Gastrocnemius medialis (tissue), 4 donors: ENCODE measurements around the gene EP400.

ENCODE experiments used
- CTCF ChIP-seq, 5 experiments: fragments of 450-650 bp in 3 of 5; fragments of 200-600 bp in 2 of 5; sonication (generic) in 2 of 5; IDR thresholded peaks in 4 of 5; conservative IDR thresholded peaks in 1 of 5; 1 replicate in 4 of 5; 2 replicates in 1 of 5; pipeline ENCODE4 v1.5.1; 2016 to 2019; ENCODE audit warnings: antibody characterized with exemption in 5 of 5, mild to moderate bottlenecking in 3 of 5, moderate library complexity in 3 of 5
- POLR2A ChIP-seq, 2 donors: fragments of 450-650 bp; IDR thresholded peaks; one replicate each; pipeline ENCODE4 v1.6.1; 2017; ENCODE audit warnings: antibody characterized with exemption in 2 of 2, mild to moderate bottlenecking in 2 of 2, moderate library complexity in 2 of 2

GRCh38 chr12:131983554-131983953, 33.8 kb downstream of the EP400 start:
- TF ChIP-seq POLR2A (IDR thresholded peaks at IDR 0.05) (no peak), CTCF (IDR thresholded peaks at IDR 0.05 in 4 of 5, conservative IDR thresholded peaks at IDR 0.05 in 1 of 5) (no peak)
